ENCODE measurements around the gene KCNIP3. TPM values are rescaled to one million over a fixed set of nuclear protein-coding genes. Genes with fewer than 3 reads are reported as not detected.

Gene KCNIP3
- total RNA-seq, 1 experiment from 2014 or later = not detected

DNA sequence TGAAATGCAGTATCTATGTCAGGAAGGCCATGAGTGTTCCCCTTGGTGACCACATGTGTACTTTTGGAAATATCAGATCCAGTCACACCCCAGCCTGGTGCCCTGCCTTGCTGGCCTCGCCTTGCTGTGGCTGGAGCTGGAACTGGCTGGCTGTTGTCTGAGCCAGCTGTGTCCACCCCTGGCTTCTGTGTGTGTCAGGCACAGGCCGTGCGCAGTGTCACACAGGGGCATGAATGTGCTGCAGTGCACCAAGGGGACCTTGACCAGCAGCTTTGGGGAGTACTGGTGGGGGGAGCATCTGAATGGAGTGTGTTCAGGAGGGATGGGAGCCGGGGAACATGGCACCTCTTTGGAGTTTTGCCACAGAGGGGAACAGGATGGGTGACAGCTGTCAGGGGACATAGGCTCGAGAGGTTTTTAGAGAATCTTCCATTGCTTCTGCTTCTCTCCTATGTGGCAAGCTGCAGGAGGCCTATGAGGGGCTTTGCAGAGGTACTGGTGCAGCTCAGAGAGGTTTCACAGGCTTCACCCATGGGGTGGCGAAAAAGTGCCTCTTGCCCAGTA, 60.7 kb downstream of the KCNIP3 start:
- Histone ChIP-seq H3K79me2 (ENCODE audit: low read length) (no peaks in the 10 kb centered on the region), H3K4me3 (ENCODE audit: low read length) (no peak overlapping the region), H3K36me3 (ENCODE audit: insufficient read depth, low read length) (no peaks in the 10 kb centered on the region), H4K20me1 (ENCODE audit: insufficient read depth, low read depth, low read length) (no peaks in the 10 kb centered on the region), H3K27me3 (ENCODE audit: low read length) (no peaks in the 10 kb centered on the region), H3K27ac (ENCODE audit: low read length) (no peak overlapping the region), H3K9me3 (ENCODE audit: low read length) (no peaks in the 10 kb centered on the region), H3K4me1 (ENCODE audit: low read length) (no peaks in the 10 kb centered on the region), H3K9ac (ENCODE audit: low read length) (no peak overlapping the region), H3K9me2 (replicated peaks; ENCODE audit: insufficient read depth, low read length) (no peaks in the 10 kb centered on the region), H2AFZ (ENCODE audit: low read length) (no peak overlapping the region), H3K4me2 (ENCODE audit: low read depth, low read length, poor library complexity, severe bottlenecking) (no peak overlapping the region)
- DNase-seq = no peak

GRCh38 chr2:95359031-95359430, 61.9 kb downstream of the KCNIP3 start:
- no peak for DNase-seq
- Histone ChIP-seq H3K27me3 (ENCODE audit: low read length) (no peaks in the 10 kb centered on the region), H3K9ac (ENCODE audit: low read length) (no peak overlapping the region), H3K4me3 (ENCODE audit: low read length) (no peak overlapping the region), H3K9me3 (ENCODE audit: low read length) (no peaks in the 10 kb centered on the region), H3K4me1 (ENCODE audit: low read length) (no peaks in the 10 kb centered on the region), H2AFZ (ENCODE audit: low read length) (no peak overlapping the region), H3K9me2 (replicated peaks; ENCODE audit: insufficient read depth, low read length) (no peaks in the 10 kb centered on the region), H3K36me3 (ENCODE audit: insufficient read depth, low read length) (no peaks in the 10 kb centered on the region), H3K27ac (ENCODE audit: low read length) (no peak overlapping the region), H3K79me2 (ENCODE audit: low read length) (no peaks in the 10 kb centered on the region), H3K4me2 (ENCODE audit: low read depth, low read length, poor library complexity, severe bottlenecking) (no peak overlapping the region), H4K20me1 (ENCODE audit: insufficient read depth, low read depth, low read length) (no peaks in the 10 kb centered on the region)

GRCh38 chr2:95359501-95359930, 62.4 kb downstream of the KCNIP3 start:
- H3K27ac ChIP-seq (ENCODE audit: low read length) = no peak overlapping the region
- no peaks in the 10 kb centered on the region for H3K27me3 ChIP-seq (ENCODE audit: low read length)
- H3K79me2 ChIP-seq (ENCODE audit: low read length) = no peaks in the 10 kb centered on the region
- H3K4me3 ChIP-seq (ENCODE audit: low read length) = no peak overlapping the region
- no peak overlapping the region for H3K4me2 ChIP-seq (ENCODE audit: low read depth, low read length, poor library complexity, severe bottlenecking)
- H3K36me3 ChIP-seq (ENCODE audit: insufficient read depth, low read length) = no peaks in the 10 kb centered on the region
- DNase-seq = no peak
- no peaks in the 10 kb centered on the region for H4K20me1 ChIP-seq (ENCODE audit: insufficient read depth, low read depth, low read length)
- H3K9me2 ChIP-seq (replicated peaks; ENCODE audit: insufficient read depth, low read length) = no peaks in the 10 kb centered on the region
- H3K9ac ChIP-seq (ENCODE audit: low read length) = no peak overlapping the region
- no peak overlapping the region for H2AFZ ChIP-seq (ENCODE audit: low read length)
- no peaks in the 10 kb centered on the region for H3K4me1 ChIP-seq (ENCODE audit: low read length)
- no peaks in the 10 kb centered on the region for H3K9me3 ChIP-seq (ENCODE audit: low read length)

- no peak for DNase-seq
- Histone ChIP-seq H2AFZ (ENCODE audit: low read length) (no peak overlapping the region), H3K9me2 (replicated peaks; ENCODE audit: insufficient read depth, low read length) (no peaks in the 10 kb centered on the region), H3K4me3 (ENCODE audit: low read length) (no peak overlapping the region), H3K27ac (ENCODE audit: low read length) (no peak overlapping the region), H3K9ac (ENCODE audit: low read length) (no peak overlapping the region), H3K9me3 (ENCODE audit: low read length) (no peaks in the 10 kb centered on the region), H4K20me1 (ENCODE audit: insufficient read depth, low read depth, low read length) (no peaks in the 10 kb centered on the region), H3K4me1 (ENCODE audit: low read length) (no peaks in the 10 kb centered on the region), H3K79me2 (ENCODE audit: low read length) (no peaks in the 10 kb centered on the region), H3K27me3 (ENCODE audit: low read length) (no peaks in the 10 kb centered on the region), H3K36me3 (ENCODE audit: insufficient read depth, low read length) (no peaks in the 10 kb centered on the region), H3K4me2 (ENCODE audit: low read depth, low read length, poor library complexity, severe bottlenecking) (no peak overlapping the region)
These were observed 64.3 kb downstream of the KCNIP3 start for GRCh38 chr2:95361216-95361980.

DNA sequence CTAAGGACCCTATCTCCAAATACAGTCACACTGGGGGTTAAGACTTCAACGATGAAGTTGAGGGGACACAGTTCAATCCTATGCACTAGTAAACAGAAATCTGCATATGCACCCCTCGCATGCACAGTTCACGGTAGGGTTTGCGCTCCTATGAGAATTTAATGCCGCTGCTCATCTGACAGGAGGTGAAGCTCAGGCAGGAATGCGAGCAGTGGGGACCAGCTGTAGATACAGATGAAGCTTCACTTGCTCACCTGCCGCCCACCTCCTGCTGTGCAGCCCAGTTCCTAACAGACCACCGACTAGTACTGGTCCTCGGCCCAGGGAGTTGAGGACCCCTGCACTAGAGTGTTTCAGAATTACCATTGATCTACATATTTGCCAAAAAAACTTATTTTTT, 65.3 kb downstream of the KCNIP3 start:
- Histone ChIP-seq H3K4me3 (ENCODE audit: low read length) (no peak overlapping the region), H3K4me1 (ENCODE audit: low read length) (no peaks in the 10 kb centered on the region), H4K20me1 (ENCODE audit: insufficient read depth, low read depth, low read length) (no peaks in the 10 kb centered on the region), H3K4me2 (ENCODE audit: low read depth, low read length, poor library complexity, severe bottlenecking) (no peak overlapping the region), H3K36me3 (ENCODE audit: insufficient read depth, low read length) (no peaks in the 10 kb centered on the region), H2AFZ (ENCODE audit: low read length) (no peak overlapping the region), H3K9ac (ENCODE audit: low read length) (no peak overlapping the region), H3K9me2 (replicated peaks; ENCODE audit: insufficient read depth, low read length) (no peaks in the 10 kb centered on the region), H3K9me3 (ENCODE audit: low read length) (no peaks in the 10 kb centered on the region), H3K27me3 (ENCODE audit: low read length) (no peaks in the 10 kb centered on the region), H3K27ac (ENCODE audit: low read length) (no peak overlapping the region), H3K79me2 (ENCODE audit: low read length) (no peaks in the 10 kb centered on the region)
- DNase-seq = no peak

- H3K4me3 ChIP-seq (ENCODE audit: low read length) = no peak overlapping the region
- H2AFZ ChIP-seq (ENCODE audit: low read length) = no peak overlapping the region
- no peaks in the 10 kb centered on the region for H3K4me1 ChIP-seq (ENCODE audit: low read length)
- no peak overlapping the region for H3K27ac ChIP-seq (ENCODE audit: low read length)
- H4K20me1 ChIP-seq (ENCODE audit: insufficient read depth, low read depth, low read length) = no peaks in the 10 kb centered on the region
- H3K9me2 ChIP-seq (replicated peaks; ENCODE audit: insufficient read depth, low read length) = no peaks in the 10 kb centered on the region
- no peaks in the 10 kb centered on the region for H3K27me3 ChIP-seq (ENCODE audit: low read length)
- no peaks in the 10 kb centered on the region for H3K79me2 ChIP-seq (ENCODE audit: low read length)
- no peaks in the 10 kb centered on the region for H3K36me3 ChIP-seq (ENCODE audit: insufficient read depth, low read length)
- DNase-seq = no peak
- no peak overlapping the region for H3K4me2 ChIP-seq (ENCODE audit: low read depth, low read length, poor library complexity, severe bottlenecking)
- H3K9ac ChIP-seq (ENCODE audit: low read length) = no peak overlapping the region
- H3K9me3 ChIP-seq (ENCODE audit: low read length) = no peaks in the 10 kb centered on the region
These were observed 69.4 kb downstream of the KCNIP3 start for GRCh38 chr2:95366514-95366913.

DNA sequence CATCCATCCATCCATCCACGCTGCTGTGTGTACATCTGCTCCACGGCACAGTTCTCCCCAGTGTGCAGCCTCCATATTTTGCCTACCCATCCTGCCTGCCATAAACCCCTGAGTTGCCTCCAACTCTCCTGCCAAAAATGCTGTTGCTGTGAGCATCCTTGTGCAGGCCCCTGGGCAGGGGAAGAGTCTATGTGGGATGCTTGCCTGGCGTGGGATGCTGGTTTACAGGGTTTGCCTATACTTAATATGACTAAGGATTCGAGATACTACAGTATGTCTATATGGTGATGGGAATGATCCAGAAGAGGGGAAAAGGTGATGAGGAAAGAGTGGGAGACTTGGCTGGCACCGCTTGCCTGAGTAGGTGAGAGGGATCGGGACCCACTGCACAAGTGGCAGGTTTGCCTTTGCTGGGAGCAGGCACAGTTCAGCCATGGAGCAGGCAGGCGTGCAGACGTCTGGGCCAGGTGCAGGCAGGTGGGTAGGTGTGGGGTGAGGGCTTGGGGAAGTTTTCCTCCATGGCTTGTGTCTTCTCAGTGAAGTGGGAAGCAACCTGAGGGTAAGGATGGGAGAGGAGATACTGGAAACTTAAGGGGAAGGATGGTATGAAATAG, 75.2 kb downstream of the KCNIP3 start:
- Histone ChIP-seq H3K36me3 (ENCODE audit: insufficient read depth, low read length) (no peaks in the 10 kb centered on the region), H3K79me2 (ENCODE audit: low read length) (no peaks in the 10 kb centered on the region), H2AFZ (ENCODE audit: low read length) (no peak overlapping the region), H3K4me3 (ENCODE audit: low read length) (no peak overlapping the region), H3K4me2 (ENCODE audit: low read depth, low read length, poor library complexity, severe bottlenecking) (no peak overlapping the region), H3K9ac (ENCODE audit: low read length) (no peak overlapping the region), H4K20me1 (ENCODE audit: insufficient read depth, low read depth, low read length) (no peaks in the 10 kb centered on the region), H3K27me3 (ENCODE audit: low read length) (no peaks in the 10 kb centered on the region), H3K4me1 (ENCODE audit: low read length) (no peaks in the 10 kb centered on the region), H3K27ac (ENCODE audit: low read length) (no peak overlapping the region), H3K9me3 (ENCODE audit: low read length) (no peaks in the 10 kb centered on the region), H3K9me2 (replicated peaks; ENCODE audit: insufficient read depth, low read length) (no peaks in the 10 kb centered on the region)
- no peak for DNase-seq

DNA sequence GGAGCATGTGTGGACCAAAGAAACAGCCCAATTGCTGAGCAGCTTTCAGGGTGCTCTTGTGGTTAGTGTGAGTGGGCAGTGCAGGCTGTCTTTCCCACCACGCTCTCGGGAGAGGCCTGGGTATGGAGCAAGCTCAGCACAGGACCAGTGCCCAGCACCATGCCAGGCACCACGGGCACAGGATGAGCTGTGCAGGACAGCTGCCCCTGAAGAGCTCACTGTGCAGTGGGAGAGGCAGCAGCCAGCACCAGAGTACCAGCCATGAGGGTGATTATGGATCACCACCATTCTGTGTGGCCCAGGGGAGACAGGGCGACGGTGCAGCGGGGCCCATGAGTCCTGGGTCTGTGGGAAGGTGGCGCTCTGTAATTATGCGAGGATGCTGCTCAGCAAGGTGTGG, 75.7 kb downstream of the KCNIP3 start:
- H2AFZ ChIP-seq (ENCODE audit: low read length) = no peak overlapping the region
- no peaks in the 10 kb centered on the region for H3K9me3 ChIP-seq (ENCODE audit: low read length)
- H3K27me3 ChIP-seq (ENCODE audit: low read length) = no peaks in the 10 kb centered on the region
- no peak overlapping the region for H3K4me3 ChIP-seq (ENCODE audit: low read length)
- DNase-seq = no peak
- no peaks in the 10 kb centered on the region for H3K4me1 ChIP-seq (ENCODE audit: low read length)
- H3K79me2 ChIP-seq (ENCODE audit: low read length) = no peaks in the 10 kb centered on the region
- H3K4me2 ChIP-seq (ENCODE audit: low read depth, low read length, poor library complexity, severe bottlenecking) = no peak overlapping the region
- H3K27ac ChIP-seq (ENCODE audit: low read length) = no peak overlapping the region
- H3K36me3 ChIP-seq (ENCODE audit: insufficient read depth, low read length) = no peaks in the 10 kb centered on the region
- H3K9me2 ChIP-seq (replicated peaks; ENCODE audit: insufficient read depth, low read length) = no peaks in the 10 kb centered on the region
- H3K9ac ChIP-seq (ENCODE audit: low read length) = no peak overlapping the region
- H4K20me1 ChIP-seq (ENCODE audit: insufficient read depth, low read depth, low read length) = no peaks in the 10 kb centered on the region

Measured in Karpas-422 (cell line).